GM18505 (cell line): Measurements from ENCODE around the gene IL6R.

Source experiments
- ATAC-seq: cut with Tn5 transposase; IDR thresholded peaks from one replicate; pipeline ENCODE4 v1.9.1; 2021; ENCODE audit not compliant: unreplicated experiment
- POLR2A ChIP-seq: IDR thresholded peaks from 4 replicates; pipeline ENCODE4 v1.6.1; 2011; ENCODE audit warnings: borderline replicate concordance; ENCODE audit not compliant: insufficient read depth, insufficient read length; ENCODE audit errors: extremely low read depth

Gene IL6R

DNA sequence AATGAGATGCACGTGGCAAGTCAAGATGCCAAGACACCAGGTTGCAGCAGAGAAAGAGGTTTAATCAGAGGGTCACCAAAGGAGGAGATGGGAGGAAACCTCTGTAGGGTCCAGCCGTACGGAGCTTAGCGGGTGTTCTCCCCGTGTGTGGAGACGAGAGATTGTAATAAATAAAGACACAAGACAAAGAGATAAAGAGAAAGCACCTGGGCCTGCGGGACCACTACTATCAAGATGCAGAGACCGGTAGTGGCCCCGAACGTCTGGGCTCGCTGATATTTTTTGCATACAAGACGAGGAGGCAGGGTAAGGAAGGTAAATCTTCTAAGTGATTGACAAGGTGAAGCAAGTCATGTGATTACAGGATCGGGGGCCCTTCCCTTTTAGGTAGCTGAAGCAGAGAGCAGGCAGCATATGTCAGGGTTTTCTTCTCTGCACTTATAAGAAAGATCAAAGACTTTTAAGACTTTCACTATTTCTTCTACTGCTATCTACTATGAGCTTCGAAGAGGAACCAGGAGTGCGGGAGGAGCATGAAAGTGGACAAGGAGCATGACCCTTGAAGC is 55.6 kb downstream of the IL6R start:
- ATAC-seq, result no peak
- TF ChIP-seq POLR2A, result no peak

DNA sequence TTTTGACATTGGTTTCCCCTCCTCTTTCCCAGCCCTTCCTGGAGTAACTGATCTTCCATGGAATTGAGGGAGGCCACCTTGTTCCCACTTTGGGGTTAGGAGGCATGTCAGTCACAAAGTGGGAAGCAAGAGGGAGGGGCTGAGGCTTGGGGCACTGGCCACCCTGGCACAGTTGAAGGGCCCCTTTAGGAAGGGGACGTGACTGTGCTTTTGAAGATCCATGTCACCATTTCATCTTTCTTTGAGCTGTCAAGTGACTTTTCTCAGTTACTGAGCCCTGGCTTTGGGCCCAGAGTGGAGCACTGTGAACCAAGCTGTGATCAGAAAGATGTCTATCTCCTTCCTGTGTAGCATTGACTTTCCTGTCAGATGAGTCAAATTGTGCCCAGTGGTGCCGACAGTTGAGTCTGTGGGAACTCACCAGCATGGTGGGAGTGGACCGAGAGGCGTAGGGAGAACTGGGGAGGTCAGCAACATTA is 58.4 kb downstream of the IL6R start:
- ATAC-seq, result no peak
- no peak for TF ChIP-seq POLR2A

DNA sequence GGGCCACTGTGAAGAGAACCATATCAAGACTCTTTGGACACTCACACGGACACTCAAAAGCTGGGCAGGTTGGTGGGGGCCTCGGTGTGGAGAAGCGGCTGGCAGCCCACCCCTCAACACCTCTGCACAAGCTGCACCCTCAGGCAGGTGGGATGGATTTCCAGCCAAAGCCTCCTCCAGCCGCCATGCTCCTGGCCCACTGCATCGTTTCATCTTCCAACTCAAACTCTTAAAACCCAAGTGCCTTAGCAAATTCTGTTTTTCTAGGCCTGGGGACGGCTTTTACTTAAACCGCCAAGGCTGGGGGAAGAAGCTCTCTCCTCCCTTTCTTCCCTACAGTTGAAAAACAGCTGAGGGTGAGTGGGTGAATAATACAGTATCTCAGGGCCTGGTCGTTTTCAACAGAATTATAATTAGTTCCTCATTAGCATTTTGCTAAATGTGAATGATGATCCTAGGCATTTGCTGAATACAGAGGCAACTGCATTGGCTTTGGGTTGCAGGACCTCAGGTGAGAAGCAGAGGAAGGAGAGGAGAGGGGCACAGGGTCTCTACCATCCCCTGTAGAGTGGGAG is 60.6 kb downstream of the IL6R start:
- TF ChIP-seq POLR2A, result no peak
- no peak for ATAC-seq

DNA sequence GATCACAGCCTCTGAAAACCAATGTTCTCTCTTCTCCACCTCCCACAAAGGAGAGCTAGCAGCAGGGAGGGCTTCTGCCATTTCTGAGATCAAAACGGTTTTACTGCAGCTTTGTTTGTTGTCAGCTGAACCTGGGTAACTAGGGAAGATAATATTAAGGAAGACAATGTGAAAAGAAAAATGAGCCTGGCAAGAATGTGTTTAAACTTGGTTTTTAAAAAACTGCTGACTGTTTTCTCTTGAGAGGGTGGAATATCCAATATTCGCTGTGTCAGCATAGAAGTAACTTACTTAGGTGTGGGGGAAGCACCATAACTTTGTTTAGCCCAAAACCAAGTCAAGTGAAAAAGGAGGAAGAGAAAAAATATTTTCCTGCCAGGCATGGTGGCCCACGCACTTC is 61.1 kb downstream of the IL6R start:
- no peak for ATAC-seq
- no peak for TF ChIP-seq POLR2A

DNA sequence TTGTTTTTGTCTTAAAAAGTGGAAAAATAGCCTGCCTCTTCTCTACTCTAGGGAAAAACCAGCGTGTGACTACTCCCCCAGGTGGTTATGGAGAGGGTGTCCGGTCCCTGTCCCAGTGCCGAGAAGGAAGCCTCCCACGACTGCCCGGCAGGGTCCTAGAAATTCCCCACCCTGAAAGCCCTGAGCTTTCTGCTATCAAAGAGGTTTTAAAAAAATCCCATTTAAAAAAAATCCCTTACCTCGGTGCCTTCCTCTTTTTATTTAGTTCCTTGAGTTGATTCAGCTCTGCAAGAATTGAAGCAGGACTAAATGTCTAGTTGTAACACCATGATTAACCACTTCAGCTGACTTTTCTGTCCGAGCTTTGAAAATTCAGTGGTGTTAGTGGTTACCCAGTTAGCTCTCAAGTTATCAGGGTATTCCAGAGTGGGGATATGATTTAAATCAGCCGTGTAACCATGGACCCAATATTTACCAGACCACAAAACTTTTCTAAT is 61.8 kb downstream of the IL6R start:
- ATAC-seq, result no peak
- no peak for TF ChIP-seq POLR2A

DNA sequence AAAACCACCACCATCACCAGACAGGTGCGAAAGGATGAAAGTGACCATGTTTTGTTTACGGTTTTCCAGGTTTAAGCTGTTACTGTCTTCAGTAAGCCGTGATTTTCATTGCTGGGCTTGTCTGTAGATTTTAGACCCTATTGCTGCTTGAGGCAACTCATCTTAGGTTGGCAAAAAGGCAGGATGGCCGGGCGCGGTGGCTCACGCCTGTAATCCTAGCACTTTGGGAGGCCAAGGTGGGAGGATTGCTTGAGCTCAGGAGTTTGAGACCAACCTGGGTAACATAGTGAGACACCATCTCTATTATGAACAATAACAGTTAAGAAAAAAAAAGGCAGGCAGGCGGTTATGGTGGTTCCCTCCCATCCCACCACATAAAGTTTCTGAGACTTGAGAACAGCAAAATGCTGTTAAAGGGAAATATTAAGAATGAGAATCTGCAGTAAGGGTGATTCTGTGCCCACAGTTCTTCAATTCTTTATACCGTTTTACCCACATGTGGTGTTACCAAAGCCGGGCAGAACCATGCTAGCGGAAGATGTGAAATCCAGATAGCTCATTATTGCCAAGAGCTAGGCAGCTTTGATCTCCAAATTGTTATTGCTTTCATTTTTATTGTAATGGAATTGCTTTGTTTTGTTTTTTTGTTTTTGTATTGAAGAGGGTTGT is 62.4 kb downstream of the IL6R start:
- no peak for TF ChIP-seq POLR2A

DNA sequence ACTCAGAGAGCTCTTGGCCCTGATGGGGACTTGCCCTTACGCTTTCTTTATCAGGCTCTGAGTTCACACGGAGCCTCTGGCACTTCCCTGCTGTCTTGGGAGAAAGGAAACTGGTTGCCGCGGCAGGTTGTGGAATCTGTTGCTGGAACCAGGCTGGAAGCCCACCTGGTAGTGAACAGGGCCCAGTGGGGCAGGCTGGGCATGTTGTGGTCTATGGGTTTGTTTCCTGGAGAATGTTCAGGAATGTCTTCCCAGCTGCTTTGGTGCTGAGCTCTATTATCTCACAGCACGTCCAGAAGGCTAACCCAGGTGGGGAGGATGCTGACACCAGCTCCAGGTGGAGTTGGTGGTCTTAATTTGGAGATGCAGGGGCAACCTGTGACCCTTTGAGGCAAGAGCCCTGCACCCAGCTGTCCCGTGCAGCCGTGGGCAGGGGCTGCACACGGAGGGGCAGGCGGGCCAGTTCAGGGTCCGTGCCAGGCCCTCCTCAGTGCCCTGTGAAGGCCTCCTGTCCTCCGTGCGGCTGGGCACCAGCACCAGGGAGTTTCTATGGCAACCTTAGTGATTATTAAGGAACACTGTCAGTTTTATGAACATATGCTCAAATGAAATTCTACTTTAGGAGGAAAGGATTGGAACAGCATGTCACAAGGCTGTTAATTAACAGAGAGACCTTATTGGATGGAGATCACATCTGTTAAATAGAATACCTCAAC is 63.5 kb downstream of the IL6R start:
- no peak for TF ChIP-seq POLR2A
- no peak for ATAC-seq

More for the DNA sequence above, 62.4 kb downstream of the IL6R start:
- no peak for ATAC-seq

DNA sequence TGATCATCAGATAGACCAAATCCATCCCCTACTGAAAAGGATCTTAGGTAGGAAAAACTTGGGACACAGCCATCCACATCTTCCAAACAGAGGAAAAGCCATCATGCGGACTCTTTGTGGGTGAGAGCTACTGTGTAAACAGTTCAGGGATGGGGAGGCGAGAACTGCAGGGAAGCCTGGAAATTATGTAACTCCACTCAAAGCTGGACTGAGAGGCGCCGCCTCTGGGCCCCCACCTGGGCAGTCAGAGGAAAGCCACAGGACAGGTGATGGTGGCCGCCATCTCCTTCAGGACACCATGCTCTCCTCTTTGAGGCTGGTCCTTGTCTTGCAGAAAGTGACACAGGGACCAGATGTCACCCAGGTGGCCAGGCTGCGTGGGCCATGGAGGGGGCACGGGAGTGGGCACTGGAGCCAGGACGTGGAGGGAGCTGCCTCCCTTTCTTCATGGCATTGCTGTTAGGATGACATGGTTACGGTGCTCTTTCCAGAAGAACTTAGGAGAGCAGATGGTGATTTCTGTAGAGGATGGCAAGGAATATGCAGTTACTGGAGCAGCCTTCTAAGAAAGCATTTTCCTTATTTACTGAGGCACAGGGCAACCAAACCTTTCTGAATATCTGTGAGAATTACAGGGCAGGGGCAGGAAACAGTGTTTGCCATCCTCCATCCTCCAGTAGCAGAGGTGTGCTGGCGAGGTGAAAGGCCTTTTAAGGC is 64.9 kb downstream of the IL6R start:
- ATAC-seq, result no peak
- no peak for TF ChIP-seq POLR2A

DNA sequence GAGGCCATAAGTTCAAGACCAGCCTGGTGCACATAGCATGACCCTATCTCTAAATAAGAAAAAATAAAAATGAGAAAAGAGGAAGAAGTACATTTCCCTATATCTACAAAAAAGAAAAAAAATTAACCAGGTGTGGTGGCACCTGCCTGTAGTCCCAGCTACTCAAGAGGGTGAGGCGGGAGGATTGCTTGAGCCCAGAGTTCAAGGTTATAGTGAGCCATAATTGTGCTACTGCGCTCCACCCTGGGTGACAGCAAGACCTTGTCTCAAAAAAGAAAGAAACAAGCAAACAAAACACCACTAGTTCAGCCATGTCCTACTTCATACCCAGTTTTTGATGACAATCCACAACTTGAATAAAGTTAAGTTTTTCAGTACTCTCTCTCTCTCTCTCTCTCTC is 66.2 kb downstream of the IL6R start:
- no peak for ATAC-seq
- no peak for TF ChIP-seq POLR2A

DNA sequence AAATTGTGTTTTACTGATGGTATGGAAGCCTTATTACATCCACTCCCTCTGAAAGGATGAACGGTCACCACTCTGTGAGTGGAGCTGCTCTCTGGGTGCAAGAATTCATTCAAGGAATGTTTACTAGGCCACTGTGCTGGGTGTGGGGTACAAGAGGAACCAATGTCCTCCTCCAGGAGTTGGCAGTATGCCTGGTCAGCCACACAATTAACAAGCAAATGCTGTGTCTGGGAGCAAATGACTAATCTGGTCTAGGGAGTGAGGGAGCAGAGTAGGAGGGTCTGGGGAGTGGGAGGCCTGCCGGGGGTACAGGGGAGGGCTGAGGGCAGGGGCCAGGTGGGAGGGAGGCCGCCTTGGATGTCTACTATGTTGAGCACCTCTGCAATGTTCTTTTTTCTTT is 69.7 kb downstream of the IL6R start:
- TF ChIP-seq POLR2A, result no peak
- no peak for ATAC-seq

DNA sequence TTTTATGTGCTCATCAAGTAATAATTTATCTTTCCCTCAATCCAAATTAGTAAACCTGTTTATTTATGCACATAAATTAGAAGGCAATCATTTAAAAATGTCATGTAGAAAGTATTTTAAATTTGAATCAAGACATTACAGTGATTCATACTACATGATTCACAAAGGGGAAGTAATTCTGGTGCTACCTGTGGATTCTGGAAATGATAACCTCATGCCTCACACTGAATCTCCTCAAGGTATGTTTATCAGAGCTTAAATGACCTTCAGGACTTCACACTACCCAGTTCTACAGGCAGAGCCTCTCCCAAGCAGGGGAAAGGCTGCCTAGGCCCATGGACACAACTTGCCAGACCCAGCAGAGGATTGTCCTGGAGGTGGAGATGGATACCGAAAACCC is 71.6 kb downstream of the IL6R start:
- no peak for ATAC-seq
- no peak for TF ChIP-seq POLR2A

DNA sequence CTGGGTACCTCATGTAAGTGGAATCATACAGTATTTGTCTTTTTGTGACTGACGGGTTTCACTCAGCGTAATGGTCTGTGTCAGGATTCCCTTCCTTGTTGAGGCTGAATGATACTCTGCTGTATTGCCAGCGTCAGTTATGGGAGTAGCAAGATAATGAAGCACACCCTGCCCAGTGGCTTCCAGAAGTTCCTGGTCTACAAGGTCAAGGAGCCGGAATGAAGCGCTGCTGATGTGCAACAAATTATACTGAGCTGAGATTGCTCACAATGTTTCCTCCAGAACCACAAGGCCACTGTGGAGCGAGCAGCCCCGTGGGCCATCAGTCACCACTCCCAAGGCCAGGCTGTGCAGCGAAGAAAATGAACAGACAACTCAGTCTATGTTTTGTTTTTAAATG is 72.9 kb downstream of the IL6R start:
- TF ChIP-seq POLR2A, result no peak
- no peak for ATAC-seq

DNA sequence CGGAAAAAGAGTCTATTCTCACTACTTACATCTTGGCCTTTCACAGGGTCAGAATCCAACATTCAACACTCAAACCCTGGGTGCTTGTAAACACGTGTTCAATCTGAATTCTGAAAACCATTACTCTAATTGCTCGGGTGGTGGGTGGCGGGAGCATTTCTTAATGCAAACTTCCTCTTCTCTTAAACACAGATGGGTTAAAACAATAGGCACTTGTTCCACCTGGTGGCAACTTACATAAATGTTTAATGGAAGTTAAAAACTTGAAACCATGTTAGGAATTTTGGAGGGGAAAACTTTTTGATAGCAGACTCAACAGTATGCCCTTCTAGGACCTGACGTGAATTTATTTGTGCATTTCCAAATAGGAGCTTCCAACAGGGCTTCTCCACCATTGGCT is 73.5 kb downstream of the IL6R start:
- TF ChIP-seq POLR2A, result no peak
- no peak for ATAC-seq
